ENCODE measurements around the gene GEN1. TPM values are rescaled to one million over a fixed set of nuclear protein-coding genes. Genes with fewer than 3 reads are reported as not detected.

Gene GEN1
- total and polyA plus RNA-seq, 2 of the 13 experiments (the other 11 are each of a cell fraction or from before 2014, with no cell fraction given), result 9.9 to 27.1 TPM

DNA sequence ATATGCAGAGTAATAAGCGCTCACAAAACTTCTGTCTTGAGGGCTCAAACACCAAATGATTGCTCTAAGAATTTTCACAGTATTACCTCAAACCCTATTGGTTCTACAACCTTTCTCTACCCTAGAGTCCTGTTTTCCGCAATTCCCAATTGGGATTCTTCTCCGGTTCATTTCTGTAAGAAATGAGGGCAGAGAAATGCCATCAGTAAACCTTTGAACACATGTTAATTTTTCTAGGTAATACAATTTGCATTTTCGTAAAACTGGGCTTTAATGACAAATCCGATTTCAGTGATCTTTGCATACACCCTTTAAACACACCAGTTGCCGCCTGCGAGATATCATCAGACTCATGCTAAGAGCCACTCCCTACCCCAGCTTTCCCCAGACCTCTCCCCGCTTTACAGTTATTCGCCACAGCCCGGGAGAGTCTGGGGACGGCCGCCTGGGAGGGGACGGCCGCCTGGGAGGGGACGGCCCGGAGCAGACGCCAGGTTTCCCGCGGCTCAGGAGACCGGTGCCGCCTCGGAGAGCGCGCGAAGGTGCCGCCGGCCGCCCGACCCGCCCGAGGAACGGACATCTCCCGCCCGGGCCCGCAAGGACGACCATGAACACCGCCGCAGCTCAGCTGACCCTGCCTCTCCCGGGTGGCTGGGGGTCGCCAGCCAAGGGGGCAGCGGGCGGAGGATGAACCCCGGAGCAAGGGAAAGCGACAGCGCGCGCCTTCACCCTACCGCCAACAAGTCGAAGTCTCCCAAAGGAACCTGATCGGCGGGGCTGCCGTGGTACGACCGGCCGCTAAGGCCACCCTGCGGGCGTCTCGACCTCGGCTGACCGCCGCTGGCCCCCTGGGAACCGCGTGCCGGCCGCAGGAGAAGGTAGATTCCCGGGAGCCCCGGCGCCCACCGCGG is 791 bp upstream of the GEN1 start (continued):
- TF ChIP-seq ZNF33B (CRISPR knock-in tag; IDR thresholded peaks at IDR 0.05) (peak; percentile 71; the same call in 1 of the 2 replicates), ZNF329 (CRISPR knock-in tag; IDR thresholded peaks at IDR 0.05; ENCODE audit: low read depth) (0 out of 2 replicates have a peak, but pooled peaks have one; percentile 34), ZNF343 (CRISPR knock-in tag; IDR thresholded peaks at IDR 0.05) (no peak), ZSCAN9 (CRISPR knock-in tag; IDR thresholded peaks at IDR 0.05; ENCODE audit: borderline replicate concordance) (0 out of 2 replicates have a peak, but pooled peaks have one; percentile 7), ZC3H13 (CRISPR knock-in tag; IDR thresholded peaks at IDR 0.05) (peak; percentile 86), KDM3A (CRISPR knock-in tag; IDR thresholded peaks at IDR 0.05; ENCODE audit: low read depth) (0 out of 2 replicates have a peak, but pooled peaks have one; percentile 18), SPEN (CRISPR knock-in tag; IDR thresholded peaks at IDR 0.05; ENCODE audit: low read depth) (peak; percentile 75), REPIN1 (CRISPR knock-in tag; IDR thresholded peaks at IDR 0.05; ENCODE audit: borderline replicate concordance, low read depth) (peak; percentile 73; the same call in 1 of the 2 replicates), HNF4G (IDR thresholded peaks at IDR 0.05; ENCODE audit: borderline replicate concordance, low read depth, low read length) (no peak), HNF4G (CRISPR knock-in tag; IDR thresholded peaks at IDR 0.05; ENCODE audit: borderline replicate concordance, low read depth) (0 out of 2 replicates have a peak, but pooled peaks have one; percentile 24), KAT2B (IDR thresholded peaks at IDR 0.05; ENCODE audit: borderline replicate concordance, low read depth, low read length) (no peak)
- TF ChIP-seq, protein P1, sequence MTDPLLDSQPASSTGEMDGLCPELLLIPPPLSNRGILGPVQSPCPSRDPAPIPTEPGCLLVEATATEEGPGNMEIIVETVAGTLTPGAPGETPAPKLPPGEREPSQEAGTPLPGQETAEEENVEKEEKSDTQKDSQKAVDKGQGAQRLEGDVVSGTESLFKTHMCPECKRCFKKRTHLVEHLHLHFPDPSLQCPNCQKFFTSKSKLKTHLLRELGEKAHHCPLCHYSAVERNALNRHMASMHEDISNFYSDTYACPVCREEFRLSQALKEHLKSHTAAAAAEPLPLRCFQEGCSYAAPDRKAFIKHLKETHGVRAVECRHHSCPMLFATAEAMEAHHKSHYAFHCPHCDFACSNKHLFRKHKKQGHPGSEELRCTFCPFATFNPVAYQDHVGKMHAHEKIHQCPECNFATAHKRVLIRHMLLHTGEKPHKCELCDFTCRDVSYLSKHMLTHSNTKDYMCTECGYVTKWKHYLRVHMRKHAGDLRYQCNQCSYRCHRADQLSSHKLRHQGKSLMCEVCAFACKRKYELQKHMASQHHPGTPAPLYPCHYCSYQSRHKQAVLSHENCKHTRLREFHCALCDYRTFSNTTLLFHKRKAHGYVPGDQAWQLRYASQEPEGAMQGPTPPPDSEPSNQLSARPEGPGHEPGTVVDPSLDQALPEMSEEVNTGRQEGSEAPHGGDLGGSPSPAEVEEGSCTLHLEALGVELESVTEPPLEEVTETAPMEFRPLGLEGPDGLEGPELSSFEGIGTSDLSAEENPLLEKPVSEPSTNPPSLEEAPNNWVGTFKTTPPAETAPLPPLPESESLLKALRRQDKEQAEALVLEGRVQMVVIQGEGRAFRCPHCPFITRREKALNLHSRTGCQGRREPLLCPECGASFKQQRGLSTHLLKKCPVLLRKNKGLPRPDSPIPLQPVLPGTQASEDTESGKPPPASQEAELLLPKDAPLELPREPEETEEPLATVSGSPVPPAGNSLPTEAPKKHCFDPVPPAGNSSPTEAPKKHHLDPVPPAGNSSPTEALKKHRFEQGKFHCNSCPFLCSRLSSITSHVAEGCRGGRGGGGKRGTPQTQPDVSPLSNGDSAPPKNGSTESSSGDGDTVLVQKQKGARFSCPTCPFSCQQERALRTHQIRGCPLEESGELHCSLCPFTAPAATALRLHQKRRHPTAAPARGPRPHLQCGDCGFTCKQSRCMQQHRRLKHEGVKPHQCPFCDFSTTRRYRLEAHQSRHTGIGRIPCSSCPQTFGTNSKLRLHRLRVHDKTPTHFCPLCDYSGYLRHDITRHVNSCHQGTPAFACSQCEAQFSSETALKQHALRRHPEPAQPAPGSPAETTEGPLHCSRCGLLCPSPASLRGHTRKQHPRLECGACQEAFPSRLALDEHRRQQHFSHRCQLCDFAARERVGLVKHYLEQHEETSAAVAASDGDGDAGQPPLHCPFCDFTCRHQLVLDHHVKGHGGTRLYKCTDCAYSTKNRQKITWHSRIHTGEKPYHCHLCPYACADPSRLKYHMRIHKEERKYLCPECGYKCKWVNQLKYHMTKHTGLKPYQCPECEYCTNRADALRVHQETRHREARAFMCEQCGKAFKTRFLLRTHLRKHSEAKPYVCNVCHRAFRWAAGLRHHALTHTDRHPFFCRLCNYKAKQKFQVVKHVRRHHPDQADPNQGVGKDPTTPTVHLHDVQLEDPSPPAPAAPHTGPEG (CRISPR knock-in tag; IDR thresholded peaks at IDR 0.05), result peak; percentile 95
- TF ChIP-seq, protein P2, sequence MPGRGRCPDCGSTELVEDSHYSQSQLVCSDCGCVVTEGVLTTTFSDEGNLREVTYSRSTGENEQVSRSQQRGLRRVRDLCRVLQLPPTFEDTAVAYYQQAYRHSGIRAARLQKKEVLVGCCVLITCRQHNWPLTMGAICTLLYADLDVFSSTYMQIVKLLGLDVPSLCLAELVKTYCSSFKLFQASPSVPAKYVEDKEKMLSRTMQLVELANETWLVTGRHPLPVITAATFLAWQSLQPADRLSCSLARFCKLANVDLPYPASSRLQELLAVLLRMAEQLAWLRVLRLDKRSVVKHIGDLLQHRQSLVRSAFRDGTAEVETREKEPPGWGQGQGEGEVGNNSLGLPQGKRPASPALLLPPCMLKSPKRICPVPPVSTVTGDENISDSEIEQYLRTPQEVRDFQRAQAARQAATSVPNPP (CRISPR knock-in tag; IDR thresholded peaks at IDR 0.05), result no peak
- TF ChIP-seq, protein P3, sequence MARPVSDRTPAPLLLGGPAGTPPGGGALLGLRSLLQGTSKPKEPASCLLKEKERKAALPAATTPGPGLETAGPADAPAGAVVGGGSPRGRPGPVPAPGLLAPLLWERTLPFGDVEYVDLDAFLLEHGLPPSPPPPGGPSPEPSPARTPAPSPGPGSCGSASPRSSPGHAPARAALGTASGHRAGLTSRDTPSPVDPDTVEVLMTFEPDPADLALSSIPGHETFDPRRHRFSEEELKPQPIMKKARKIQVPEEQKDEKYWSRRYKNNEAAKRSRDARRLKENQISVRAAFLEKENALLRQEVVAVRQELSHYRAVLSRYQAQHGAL (CRISPR knock-in tag; IDR thresholded peaks at IDR 0.05; ENCODE audit: not compliant biosample characterization), result peak; percentile 13
- TF ChIP-seq, protein P4, sequence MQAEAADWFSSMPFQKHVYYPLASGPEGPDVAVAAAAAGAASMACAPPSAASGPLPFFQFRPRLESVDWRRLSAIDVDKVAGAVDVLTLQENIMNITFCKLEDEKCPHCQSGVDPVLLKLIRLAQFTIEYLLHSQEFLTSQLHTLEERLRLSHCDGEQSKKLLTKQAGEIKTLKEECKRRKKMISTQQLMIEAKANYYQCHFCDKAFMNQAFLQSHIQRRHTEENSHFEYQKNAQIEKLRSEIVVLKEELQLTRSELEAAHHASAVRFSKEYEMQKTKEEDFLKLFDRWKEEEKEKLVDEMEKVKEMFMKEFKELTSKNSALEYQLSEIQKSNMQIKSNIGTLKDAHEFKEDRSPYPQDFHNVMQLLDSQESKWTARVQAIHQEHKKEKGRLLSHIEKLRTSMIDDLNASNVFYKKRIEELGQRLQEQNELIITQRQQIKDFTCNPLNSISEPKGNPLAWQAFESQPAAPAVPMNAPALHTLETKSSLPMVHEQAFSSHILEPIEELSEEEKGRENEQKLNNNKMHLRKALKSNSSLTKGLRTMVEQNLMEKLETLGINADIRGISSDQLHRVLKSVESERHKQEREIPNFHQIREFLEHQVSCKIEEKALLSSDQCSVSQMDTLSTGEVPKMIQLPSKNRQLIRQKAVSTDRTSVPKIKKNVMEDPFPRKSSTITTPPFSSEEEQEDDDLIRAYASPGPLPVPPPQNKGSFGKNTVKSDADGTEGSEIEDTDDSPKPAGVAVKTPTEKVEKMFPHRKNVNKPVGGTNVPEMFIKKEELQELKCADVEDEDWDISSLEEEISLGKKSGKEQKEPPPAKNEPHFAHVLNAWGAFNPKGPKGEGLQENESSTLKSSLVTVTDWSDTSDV (CRISPR knock-in tag; IDR thresholded peaks at IDR 0.05), result peak; percentile 38; the same call in 1 of the 2 replicates

All from HepG2 (cell line).